GM19023 (cell line): ENCODE data around the gene ALOX12.
A peak's percentile ranks its signal among the peaks of the same experiment; 100 is the strongest.

Source experiments
- ATAC-seq: cut with Tn5 transposase; IDR thresholded peaks from one replicate; pipeline ENCODE4 v1.9.1; 2021; ENCODE audit warnings: mild to moderate bottlenecking, moderate library complexity; ENCODE audit not compliant: unreplicated experiment

The ALOX12 gene

GRCh38 chr17:7020894-7021664 is 25.2 kb downstream of the ALOX12 start:
- ATAC-seq: no peak

- ATAC-seq: peak; percentile 63
Measured at GRCh38 chr17:7021993-7022778, 26.3 kb downstream of the ALOX12 start.

GRCh38 chr17:7022781-7023571 is 27.1 kb downstream of the ALOX12 start, which contains the start of gene BCL6B:
BCL6B (plus strand) TSS chr17:7023050; CDS start chr17:7023672, 622 bp downstream.
- no peak for ATAC-seq

GRCh38 chr17:7023576-7024401 is 27.9 kb downstream of the ALOX12 start:
- ATAC-seq: no peak

GRCh38 chr17:7024402-7024785 is 28.5 kb downstream of the ALOX12 start:
- ATAC-seq: no peak

GRCh38 chr17:7025245-7025644 is 29.4 kb downstream of the ALOX12 start:
- no peak for ATAC-seq

- no peak for ATAC-seq
Measured at GRCh38 chr17:7026471-7027115, 30.7 kb downstream of the ALOX12 start.

GRCh38 chr17:7027335-7027734 is 31.5 kb downstream of the ALOX12 start:
- no peak for ATAC-seq

GRCh38 chr17:7029096-7029495 is 33.2 kb downstream of the ALOX12 start:
- no peak for ATAC-seq

- no peak for ATAC-seq
Measured at GRCh38 chr17:7029659-7030058, 33.8 kb downstream of the ALOX12 start.

- ATAC-seq: peak; percentile 21
Measured at GRCh38 chr17:7034955-7035590, 39.2 kb downstream of the ALOX12 start.

GRCh38 chr17:7035591-7036368 is 39.9 kb downstream of the ALOX12 start, which contains the start of gene SLC16A13:
SLC16A13 (plus strand) TSS chr17:7036015; CDS start chr17:7036383, 368 bp downstream.
- peak; percentile 93 for ATAC-seq

- no peak for ATAC-seq
Measured at GRCh38 chr17:7038025-7038862, 42.4 kb downstream of the ALOX12 start.

GRCh38 chr17:7039832-7040231 is 44.0 kb downstream of the ALOX12 start:
- no peak for ATAC-seq

- no peak for ATAC-seq
Measured at GRCh38 chr17:7041607-7042500, 46.0 kb downstream of the ALOX12 start.

GRCh38 chr17:7042501-7043181 is 46.8 kb downstream of the ALOX12 start:
- ATAC-seq: no peak
